Naive thymus-derived CD4-positive, alpha-beta T cell (primary cell): ENCODE data around the gene AFAP1. TPM values are rescaled to one million over a fixed set of nuclear protein-coding genes. Genes with fewer than 3 reads are reported as not detected.
"Not testable (repeated sequence)": the region's sequence is repeated elsewhere in the genome, so short reads cannot be mapped to it uniquely, and the experiment has no call there.

Experiments used
- ATAC-seq: fragments of 150-1000 bp; cut with Tn5 transposase; 2 replicates; pipeline ENCODE4 v1.10.0; 2021; ENCODE audit warnings: mild to moderate bottlenecking, moderate library complexity
- CTCF ChIA-PET: fragments of 350-600 bp; sonication (Branson Sonifier 250); formaldehyde crosslinking; loops from one replicate; lab custom pipeline; 2021; ENCODE audit warnings: antibody characterized with exemption; lab: Charles Lee
- POLR2A ChIA-PET: fragments of 350-600 bp; sonication (Branson Sonifier 250); formaldehyde crosslinking; loops from one replicate; lab custom pipeline; 2021; ENCODE audit warnings: antibody characterized with exemption, inconsistent platforms; lab: Charles Lee
- DNase-seq, 9 donors: peaks; one replicate each; pipeline versions ENCODE4 v3.0.0 to v3.0.0-alpha.2; 2020 to 2022; ENCODE audit warnings: mixed read lengths in 1 of 9
- H3K27ac ChIP-seq: one replicate; pipeline ENCODE4 v1.7.0; 2013; ENCODE audit warnings: mild to moderate bottlenecking, low read depth, low read length, moderate library complexity
- H3K27me3 ChIP-seq, 2 donors: one replicate each; pipeline ENCODE4 v1.7.0; 2013; ENCODE audit warnings: low read length in 2 of 2, mild to moderate bottlenecking in 2 of 2, moderate library complexity in 2 of 2; ENCODE audit not compliant: control insufficient read depth in 2 of 2, insufficient read depth in 2 of 2
- H3K36me3 ChIP-seq, 3 experiments: 1 replicate in 2 of 3; 2 replicates in 1 of 3; pipeline ENCODE4 v1.7.0; 2013; ENCODE audit warnings: low read length in 3 of 3, mild to moderate bottlenecking in 3 of 3, moderate library complexity in 1 of 3; ENCODE audit not compliant: insufficient read depth in 3 of 3, control insufficient read depth in 2 of 3
- H3K4me1 ChIP-seq, 2 donors: one replicate each; pipeline ENCODE4 v1.7.0; 2013; ENCODE audit warnings: low read length in 2 of 2, mild to moderate bottlenecking in 2 of 2, moderate library complexity in 1 of 2; ENCODE audit not compliant: control insufficient read depth in 2 of 2, insufficient read depth in 2 of 2
- H3K4me3 ChIP-seq: 2 replicates; pipeline ENCODE4 v1.7.0; 2013; ENCODE audit warnings: mild to moderate bottlenecking, low read length
- H3K9me3 ChIP-seq, 3 experiments: 1 replicate in 2 of 3; 2 replicates in 1 of 3; pipeline ENCODE4 v1.7.0; 2013; ENCODE audit warnings: low read length in 3 of 3; ENCODE audit not compliant: control insufficient read depth in 2 of 3
- H3K27ac Mint-ChIP-seq, 9 donors: one replicate each; pipeline ENCODE4 v1.8.0; 2020 to 2022; ENCODE audit warnings: mixed read lengths in 9 of 9, mild to moderate bottlenecking in 8 of 9, moderate library complexity in 5 of 9, inconsistent platforms in 2 of 9
- H3K27me3 Mint-ChIP-seq, 5 donors: one replicate each; pipeline ENCODE4 v1.8.0; 2021 to 2022; ENCODE audit warnings: mixed read lengths in 5 of 5, mild to moderate bottlenecking in 1 of 5
- H3K36me3 Mint-ChIP-seq, 5 donors: one replicate each; pipeline ENCODE4 v1.8.0; 2020 to 2022; ENCODE audit warnings: mixed read lengths in 5 of 5, mild to moderate bottlenecking in 3 of 5, inconsistent platforms in 1 of 5
- H3K4me1 Mint-ChIP-seq, 7 donors: one replicate each; pipeline ENCODE4 v1.8.0; 2020 to 2022; ENCODE audit warnings: mixed read lengths in 7 of 7, mild to moderate bottlenecking in 3 of 7, inconsistent platforms in 1 of 7
- H3K4me3 Mint-ChIP-seq, 10 donors: one replicate each; pipeline ENCODE4 v1.8.0; 2020 to 2022; ENCODE audit warnings: mild to moderate bottlenecking in 10 of 10, mixed read lengths in 10 of 10, moderate library complexity in 6 of 10, inconsistent platforms in 2 of 10
- H3K9me3 Mint-ChIP-seq, 11 donors: one replicate each; pipeline ENCODE4 v1.8.0; 2020 to 2022; ENCODE audit warnings: mixed read lengths in 11 of 11, mild to moderate bottlenecking in 4 of 11, inconsistent platforms in 1 of 11, moderate library complexity in 1 of 11
- intact Hi-C, 2 donors: fragments of 100-400 bp; cut with micrococcal nuclease; formaldehyde crosslinking; loops; one replicate each; pipeline ENCODE4 v1.15.1; 2023
- polyA plus RNA-seq, 2 donors: library from polyadenylated mRNA; unstranded; fragments of 300-500 nt; fragmentation: Illumina TruSeq; gene quantifications; one replicate each; pipeline ENCODE4 v1.2.3, GENCODE V29; 2021
- total RNA-seq, 6 experiments: library from RNA in 5 of 6; stranded (reverse) in 5 of 6; gene quantifications; 1 replicate in 5 of 6; 2 replicates in 1 of 6; pipeline ENCODE4 v1.2.3 and lab custom pipeline; 2021 to 2026

Gene AFAP1
- total and polyA plus RNA-seq, 7 experiments from 2014 or later, result 2.2 to 27.2 (median 9.6) TPM

DNA sequence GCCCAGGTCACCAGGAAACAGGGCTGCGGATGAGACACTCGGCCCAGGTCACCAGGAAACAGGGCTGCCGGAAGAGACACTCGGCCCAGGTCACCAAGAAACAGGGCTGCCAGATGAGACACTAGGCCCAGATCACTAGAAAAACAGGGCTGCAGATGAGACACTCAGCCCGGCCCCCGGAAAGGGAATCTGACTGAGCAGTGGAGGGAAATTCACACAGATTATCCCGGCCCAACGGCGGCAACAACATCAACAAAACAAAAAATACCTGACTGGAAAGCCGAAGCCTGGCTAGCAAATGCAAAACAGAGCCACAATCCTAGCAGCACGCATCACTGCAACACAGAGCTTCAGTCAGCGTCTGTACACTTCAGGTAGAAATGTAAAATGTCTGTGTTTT is 20.7 kb downstream of the AFAP1 start:
- peak overlapping the region in 1 of 9 donors; percentile 2 for H3K27ac Mint-ChIP-seq
- H3K9me3 Mint-ChIP-seq, result no peaks in the 10 kb centered on the region
- H3K27me3 Mint-ChIP-seq, result no peaks in the 10 kb centered on the region
- ChIA-PET POLR2A (no interaction called here), CTCF (no interaction called here)
- no peaks in the 10 kb centered on the region for H3K27me3 ChIP-seq
- no peaks in the 10 kb centered on the region for H3K9me3 ChIP-seq
- DNase-seq, result no peak
- no peak overlapping the region for H3K27ac ChIP-seq
- H3K4me3 ChIP-seq, result no peak overlapping the region
- no peaks in the 10 kb centered on the region for H3K36me3 ChIP-seq
- H3K4me1 Mint-ChIP-seq, result peaks cover 12 to 73% (median 56%) of the 10 kb centered on the region in 7 donors
- H3K36me3 Mint-ChIP-seq, result peaks cover 0 to 21% (median 5%) of the 10 kb centered on the region in 5 donors
- intact Hi-C loops, result no loop called here
- no peaks in the 10 kb centered on the region for H3K4me1 ChIP-seq
- no peak overlapping the region for H3K4me3 Mint-ChIP-seq
- no peak for ATAC-seq

DNA sequence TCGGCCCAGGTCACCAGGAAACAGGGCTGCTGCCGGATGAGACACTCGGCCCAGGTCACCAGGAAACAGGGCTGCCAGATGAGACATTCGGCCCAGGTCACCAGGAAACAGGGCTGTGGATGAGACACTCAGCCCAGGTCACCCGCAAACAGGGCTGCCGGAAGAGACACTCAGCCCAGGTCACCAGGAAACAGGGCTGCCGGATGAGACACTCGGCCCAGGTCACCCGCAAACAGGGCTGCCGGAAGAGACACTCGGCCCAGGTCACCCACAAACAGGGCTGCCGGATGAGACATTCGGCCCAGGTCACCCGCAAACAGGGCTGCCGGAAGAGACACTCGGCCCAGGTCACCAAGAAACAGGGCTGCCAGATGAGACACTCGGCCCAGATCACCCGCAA is 21.5 kb downstream of the AFAP1 start:
- H3K36me3 ChIP-seq, DNase-seq, H3K4me3 Mint-ChIP-seq, POLR2A ChIA-PET, intact Hi-C loops, CTCF ChIA-PET, H3K9me3 Mint-ChIP-seq, H3K27me3 Mint-ChIP-seq, ATAC-seq, H3K27me3 ChIP-seq, H3K27ac ChIP-seq, H3K4me3 ChIP-seq, H3K9me3 ChIP-seq, H3K27ac Mint-ChIP-seq, H3K4me1 ChIP-seq: not testable (repeated sequence)
- Mint-ChIP-seq H3K4me1 (peaks cover 12 to 66% (median 53%) of the 10 kb centered on the region in 7 donors), H3K36me3 (peaks cover 0 to 21% (median 5%) of the 10 kb centered on the region in 5 donors)

DNA sequence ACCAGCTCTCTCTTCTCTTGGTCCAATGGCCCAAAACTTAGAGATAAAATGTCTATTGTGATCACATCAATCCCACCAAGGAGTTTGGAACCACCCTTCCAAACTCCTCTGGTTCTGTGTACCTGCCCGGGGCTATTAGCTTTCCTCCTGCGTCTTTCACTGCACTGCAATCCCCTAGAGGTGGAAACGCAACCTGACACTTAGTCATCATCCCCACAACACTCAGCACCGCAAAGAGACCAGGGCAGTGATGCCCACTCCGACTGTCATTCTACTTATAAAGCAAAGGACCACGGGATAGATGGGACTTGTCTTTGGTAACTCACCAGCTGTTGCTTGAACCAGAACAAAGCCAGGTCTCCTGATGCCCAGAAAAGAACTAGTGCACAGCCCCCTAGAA is 22.0 kb downstream of the AFAP1 start:
- Mint-ChIP-seq H3K9me3 (no peaks in the 10 kb centered on the region), H3K36me3 (peaks cover 0 to 21% (median 5%) of the 10 kb centered on the region in 5 donors), H3K27ac (peak overlapping the region in 1 of 9 donors; percentile 58), H3K27me3 (no peaks in the 10 kb centered on the region), H3K4me3 (peak overlapping the region in 1 of 10 donors; percentile 2), H3K4me1 (peaks cover 12 to 65% (median 49%) of the 10 kb centered on the region in 7 donors)
- ChIA-PET POLR2A (no interaction called here), CTCF (no interaction called here)
- H3K4me3 ChIP-seq, result no peak overlapping the region
- no peaks in the 10 kb centered on the region for H3K27me3 ChIP-seq
- intact Hi-C loops, result loop anchor here in 1 of 2 donors (2.0 kb wide), 1 partner anchor 113 kb away; no protein-coding TSS in a partner anchor
- no peak for DNase-seq
- H3K36me3 ChIP-seq, result no peaks in the 10 kb centered on the region
- H3K9me3 ChIP-seq, result no peaks in the 10 kb centered on the region
- no peaks in the 10 kb centered on the region for H3K4me1 ChIP-seq
- H3K27ac ChIP-seq, result no peak overlapping the region
- ATAC-seq, result no peak

DNA sequence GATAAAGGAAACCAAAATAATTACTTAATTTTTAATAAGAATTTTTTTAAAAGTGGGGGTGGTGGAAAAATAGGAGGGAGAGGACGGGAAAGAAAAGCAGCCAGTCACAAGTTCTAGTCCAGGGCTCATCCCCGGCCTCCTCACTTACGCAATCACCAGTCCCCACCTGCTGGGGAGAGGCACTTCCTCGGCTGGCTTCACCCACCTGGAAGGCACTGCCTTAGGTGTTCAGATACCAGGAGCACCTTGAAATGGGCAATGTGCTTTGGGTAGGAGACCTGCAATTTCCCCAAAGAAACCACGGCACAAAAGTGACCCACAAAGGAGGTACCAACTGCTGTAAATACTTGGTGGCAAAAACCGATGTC is 23.8 kb downstream of the AFAP1 start:
- Mint-ChIP-seq H3K27me3 (no peaks in the 10 kb centered on the region), H3K4me3 (peak overlapping the region in 1 of 10 donors; percentile 25), H3K36me3 (peaks cover 0 to 19% (median 5%) of the 10 kb centered on the region in 5 donors), H3K9me3 (peaks cover 0 to 1% (median 0%) of the 10 kb centered on the region in 11 donors), H3K4me1 (peaks cover 11 to 71% (median 59%) of the 10 kb centered on the region in 7 donors), H3K27ac (peak overlapping the region in 1 of 9 donors; percentile 25)
- H3K4me3 ChIP-seq, result no peak overlapping the region
- ChIA-PET POLR2A (no interaction called here), CTCF (interaction anchor here (0.6 kb wide), 1 partner anchor 72 kb away, joined by 3 read pairs; no protein-coding TSS in a partner anchor)
- H3K36me3 ChIP-seq, result no peaks in the 10 kb centered on the region
- no peaks in the 10 kb centered on the region for H3K27me3 ChIP-seq
- intact Hi-C loops, result loop anchor here in 1 of 2 donors (2.0 kb wide), 1 partner anchor 111 kb away; no protein-coding TSS in a partner anchor
- H3K9me3 ChIP-seq, result no peaks in the 10 kb centered on the region
- no peak for DNase-seq
- H3K27ac ChIP-seq, result no peak overlapping the region
- no peaks in the 10 kb centered on the region for H3K4me1 ChIP-seq
- no peak for ATAC-seq

DNA sequence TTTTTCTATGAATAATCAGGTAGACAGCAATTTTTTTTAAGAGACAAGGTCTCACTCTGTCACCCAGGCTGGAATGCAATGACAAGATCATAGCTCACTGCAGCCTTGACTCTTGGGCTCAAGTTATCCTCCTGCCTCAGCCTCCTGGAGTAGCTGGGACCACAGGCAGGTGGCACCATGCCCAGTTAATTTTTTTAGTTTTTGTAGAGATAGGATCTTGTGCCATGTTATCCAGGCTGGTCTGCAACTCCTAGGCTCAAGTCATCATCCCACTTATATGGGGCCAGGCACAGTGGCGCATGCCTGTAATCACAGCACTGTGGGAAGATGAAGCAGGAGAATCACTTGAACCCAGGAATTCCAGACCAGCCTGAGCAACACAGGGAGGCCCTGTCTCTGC is 26.8 kb downstream of the AFAP1 start:
- H3K4me3 Mint-ChIP-seq, result no peak overlapping the region
- ChIA-PET POLR2A (interaction anchor here (1.3 to 1.5 kb wide), 2 partner anchors 9 to 11 kb away, joined by 3 to 4 read pairs; no protein-coding TSS in a partner anchor), CTCF (interaction anchor here (1.0 kb wide), 1 partner anchor 108 kb away, joined by 3 read pairs; no protein-coding TSS in a partner anchor)
- peaks cover 0 to 1% (median 0%) of the 10 kb centered on the region in 11 donors for H3K9me3 Mint-ChIP-seq
- H3K27me3 Mint-ChIP-seq, result peaks cover 0 to 2% (median 0%) of the 10 kb centered on the region in 5 donors
- H3K36me3 Mint-ChIP-seq, result peaks cover 0 to 13% (median 5%) of the 10 kb centered on the region in 5 donors
- ATAC-seq (no peak), DNase-seq (no peak)
- intact Hi-C loops, result no loop called here
- H3K27ac Mint-ChIP-seq, result no peak overlapping the region
- H3K4me1 Mint-ChIP-seq, result peaks cover 18 to 82% (median 72%) of the 10 kb centered on the region in 7 donors
- Histone ChIP-seq H3K4me1 (no peaks in the 10 kb centered on the region), H3K36me3 (no peaks in the 10 kb centered on the region), H3K27me3 (no peaks in the 10 kb centered on the region), H3K27ac (no peak overlapping the region), H3K4me3 (no peak overlapping the region), H3K9me3 (no peaks in the 10 kb centered on the region)

DNA sequence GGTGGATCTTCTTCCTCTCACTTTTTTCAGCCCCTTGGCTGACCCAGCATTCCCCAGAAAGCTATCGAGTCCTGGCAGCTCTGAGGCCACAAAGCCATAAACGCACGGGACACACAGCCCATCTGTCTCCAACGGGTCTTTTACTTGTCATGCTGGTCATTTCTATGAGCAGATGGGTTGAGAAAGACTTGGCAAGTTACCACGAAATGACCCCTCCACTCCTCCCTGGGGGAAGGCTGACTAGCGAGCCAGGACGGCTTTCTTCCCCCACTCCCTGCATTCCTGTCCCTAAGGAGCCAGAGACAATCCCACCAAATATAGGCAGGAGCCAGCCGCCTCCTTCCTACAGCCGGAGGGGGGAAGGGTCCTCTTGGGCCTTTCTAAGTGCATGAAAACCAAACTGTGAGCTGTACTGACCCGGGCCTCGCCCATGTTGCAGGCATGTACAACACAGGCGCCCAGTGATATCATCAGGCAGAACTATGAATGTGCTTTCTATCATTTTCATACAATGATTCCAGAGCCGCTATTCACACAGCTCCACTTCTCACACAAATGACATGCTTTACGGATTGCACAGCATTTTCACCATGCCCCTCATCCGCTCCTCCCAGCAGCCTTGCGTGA is 28.6 kb downstream of the AFAP1 start:
- no peaks in the 10 kb centered on the region for H3K36me3 ChIP-seq
- H3K4me3 ChIP-seq, result no peak overlapping the region
- Mint-ChIP-seq H3K27me3 (peaks cover 0 to 2% (median 0%) of the 10 kb centered on the region in 5 donors), H3K36me3 (peaks cover 0 to 23% (median 5%) of the 10 kb centered on the region in 5 donors), H3K4me1 (peaks cover 18 to 80% (median 68%) of the 10 kb centered on the region in 7 donors), H3K4me3 (peak overlapping the region in 1 of 10 donors; percentile 52), H3K27ac (no peak overlapping the region), H3K9me3 (peaks cover 0 to 1% (median 0%) of the 10 kb centered on the region in 11 donors)
- intact Hi-C loops, result no loop called here
- DNase-seq (no peak), ATAC-seq (no peak)
- CTCF ChIA-PET, result no interaction called here
- H3K27ac ChIP-seq, result no peak overlapping the region
- H3K27me3 ChIP-seq, result no peaks in the 10 kb centered on the region
- H3K9me3 ChIP-seq, result no peaks in the 10 kb centered on the region
- POLR2A ChIA-PET, result no interaction called here
- no peaks in the 10 kb centered on the region for H3K4me1 ChIP-seq
